GM12801 (cell line): ENCODE results near the gene GOLGA3.

Source experiments
- CTCF ChIP-seq: IDR thresholded peaks from one replicate; pipeline ENCODE4 v1.5.1; 2011; ENCODE audit warnings: control low read depth; ENCODE audit not compliant: insufficient read length; ENCODE audit errors: extremely low read depth

Gene GOLGA3

GRCh38 chr12:132827763-132828703 lies 636 bp downstream of the GOLGA3 start:
- no peak for TF ChIP-seq CTCF

GRCh38 chr12:132825861-132826260 lies 2.8 kb downstream of the GOLGA3 start:
- no peak for TF ChIP-seq CTCF

GRCh38 chr12:132825089-132825488 lies 3.6 kb downstream of the GOLGA3 start:
- no peak for TF ChIP-seq CTCF

GRCh38 chr12:132824053-132824452 lies 4.6 kb downstream of the GOLGA3 start:
- no peak for TF ChIP-seq CTCF

GRCh38 chr12:132818562-132818961 lies 10.1 kb downstream of the GOLGA3 start:
- TF ChIP-seq CTCF, result no peak

- TF ChIP-seq CTCF, result no peak
These were observed 14.4 kb downstream of the GOLGA3 start for GRCh38 chr12:132814232-132814631.

GRCh38 chr12:132813443-132813842 lies 15.2 kb downstream of the GOLGA3 start:
- no peak for TF ChIP-seq CTCF
